Omental fat pad (tissue), 4 donors: Measurements from ENCODE around the gene WFIKKN1. TPM values are rescaled to one million over a fixed set of nuclear protein-coding genes. Genes with fewer than 3 reads are reported as not detected.

ENCODE experiments used
- ATAC-seq: fragments of 150-250 bp; one replicate; pipeline ENCODE4 v1.9.1; 2016; ENCODE audit warnings: mild to moderate bottlenecking, moderate library complexity; ENCODE audit not compliant: low FRiP score
- DNase-seq: peaks from one replicate; pipeline ENCODE4 v3.0.0-alpha.2; 2019; ENCODE audit warnings: low spot score
- total RNA-seq, 4 donors: library from RNA; depleted of rRNA; stranded (reverse); fragments of >200 nt; gene quantifications; one replicate each; pipeline ENCODE4 v1.1.0, GENCODE V29; 2016
- TF ChIP-seq, protein P1 (sequence below), 3 donors: fragments of 450-650 bp; IDR thresholded peaks; one replicate each; pipeline ENCODE4 v1.5.1; 2016 to 2017; ENCODE audit warnings: antibody characterized with exemption in 3 of 3, mild to moderate bottlenecking in 3 of 3, moderate library complexity in 2 of 3

Gene WFIKKN1
- total RNA-seq, 4 donors from 2014 or later: 0.19 to 0.63 (median 0.25) TPM; not detected in 1

DNA sequence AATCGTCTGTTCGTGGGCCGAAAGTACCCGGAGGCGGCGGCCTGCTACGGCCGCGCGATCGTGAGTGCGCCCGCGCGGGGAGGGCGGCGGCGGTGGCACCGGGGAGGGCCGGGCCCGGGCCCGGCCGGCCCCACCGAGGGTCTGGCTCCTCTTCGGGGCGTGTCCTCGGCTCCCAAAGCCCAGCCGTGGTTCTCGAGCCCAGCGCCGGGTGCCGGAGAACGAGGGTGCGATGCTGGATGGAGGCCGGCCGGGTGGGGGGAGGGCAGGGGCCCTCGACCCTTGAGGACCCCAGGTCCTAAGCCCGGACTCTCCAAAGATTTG, 49.8 kb downstream of the WFIKKN1 start:
- TF ChIP-seq, protein P1, sequence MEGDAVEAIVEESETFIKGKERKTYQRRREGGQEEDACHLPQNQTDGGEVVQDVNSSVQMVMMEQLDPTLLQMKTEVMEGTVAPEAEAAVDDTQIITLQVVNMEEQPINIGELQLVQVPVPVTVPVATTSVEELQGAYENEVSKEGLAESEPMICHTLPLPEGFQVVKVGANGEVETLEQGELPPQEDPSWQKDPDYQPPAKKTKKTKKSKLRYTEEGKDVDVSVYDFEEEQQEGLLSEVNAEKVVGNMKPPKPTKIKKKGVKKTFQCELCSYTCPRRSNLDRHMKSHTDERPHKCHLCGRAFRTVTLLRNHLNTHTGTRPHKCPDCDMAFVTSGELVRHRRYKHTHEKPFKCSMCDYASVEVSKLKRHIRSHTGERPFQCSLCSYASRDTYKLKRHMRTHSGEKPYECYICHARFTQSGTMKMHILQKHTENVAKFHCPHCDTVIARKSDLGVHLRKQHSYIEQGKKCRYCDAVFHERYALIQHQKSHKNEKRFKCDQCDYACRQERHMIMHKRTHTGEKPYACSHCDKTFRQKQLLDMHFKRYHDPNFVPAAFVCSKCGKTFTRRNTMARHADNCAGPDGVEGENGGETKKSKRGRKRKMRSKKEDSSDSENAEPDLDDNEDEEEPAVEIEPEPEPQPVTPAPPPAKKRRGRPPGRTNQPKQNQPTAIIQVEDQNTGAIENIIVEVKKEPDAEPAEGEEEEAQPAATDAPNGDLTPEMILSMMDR (IDR thresholded peaks at IDR 0.05): no peak
- DNase-seq (no peak), ATAC-seq (no peak)

DNA sequence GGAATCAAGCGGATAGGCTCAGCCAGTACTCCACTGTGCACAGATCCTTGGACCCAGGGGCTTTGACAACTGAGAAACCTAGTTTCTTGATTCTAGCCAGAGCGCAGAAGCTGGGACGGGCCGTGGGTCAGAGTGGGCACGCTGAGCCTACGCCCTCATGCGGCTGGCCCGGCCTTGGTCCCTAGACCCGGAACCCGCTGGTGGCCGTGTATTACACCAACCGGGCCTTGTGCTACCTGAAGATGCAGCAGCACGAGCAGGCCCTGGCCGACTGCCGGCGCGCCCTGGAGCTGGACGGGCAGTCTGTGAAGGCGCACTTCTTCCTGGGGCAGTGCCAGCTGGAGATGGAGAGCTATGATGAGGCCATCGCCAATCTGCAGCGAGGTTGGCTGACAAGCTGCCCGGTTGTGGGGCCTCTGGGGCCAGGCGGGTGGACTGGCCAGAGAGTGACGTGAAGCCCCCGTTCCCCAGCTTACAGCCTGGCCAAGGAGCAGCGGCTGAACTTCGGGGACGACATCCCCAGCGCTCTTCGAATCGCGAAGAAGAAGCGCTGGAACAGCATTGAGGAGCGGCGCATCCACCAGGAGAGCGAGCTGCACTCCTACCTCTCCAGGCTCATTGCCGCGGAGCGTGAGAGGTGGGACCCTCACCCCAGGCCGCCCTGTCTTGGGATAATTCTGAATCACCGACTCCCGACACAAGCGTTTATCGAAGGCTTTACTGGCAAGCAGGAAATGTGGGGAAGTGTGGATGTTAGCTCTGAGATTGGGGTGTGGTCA, 50.4 kb downstream of the WFIKKN1 start:
- no peak for DNase-seq
- ATAC-seq: no peak
- TF ChIP-seq, protein P1 (IDR thresholded peaks at IDR 0.05): no peak

DNA sequence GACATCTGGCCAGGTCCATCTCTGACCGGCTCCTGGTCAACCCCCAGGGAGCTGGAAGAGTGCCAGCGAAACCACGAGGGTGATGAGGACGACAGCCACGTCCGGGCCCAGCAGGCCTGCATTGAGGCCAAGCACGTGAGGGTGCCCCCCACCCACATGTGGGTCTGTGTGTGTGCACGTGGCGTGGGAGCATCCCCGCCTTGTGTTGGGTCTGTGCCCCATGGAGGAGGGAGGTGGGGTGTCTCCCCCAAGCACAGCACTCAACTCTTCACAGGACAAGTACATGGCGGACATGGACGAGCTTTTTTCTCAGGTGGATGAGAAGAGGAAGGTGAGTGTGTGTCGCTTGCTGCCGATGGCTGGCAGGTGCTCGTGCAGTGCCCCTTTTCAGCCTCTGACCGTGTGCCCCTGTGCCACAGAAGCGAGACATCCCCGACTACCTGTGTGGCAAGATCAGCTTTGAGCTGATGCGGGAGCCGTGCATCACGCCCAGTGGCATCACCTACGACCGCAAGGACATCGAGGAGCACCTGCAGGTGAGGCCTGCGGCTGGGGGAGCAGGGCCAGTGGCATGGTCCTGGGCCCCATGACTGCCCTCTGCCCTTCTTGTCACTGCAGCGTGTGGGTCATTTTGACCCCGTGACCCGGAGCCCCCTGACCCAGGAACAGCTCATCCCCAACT, 51.1 kb downstream of the WFIKKN1 start:
- ATAC-seq (no peak), DNase-seq (no peak)
- TF ChIP-seq, protein P1 (IDR thresholded peaks at IDR 0.05): no peak

DNA sequence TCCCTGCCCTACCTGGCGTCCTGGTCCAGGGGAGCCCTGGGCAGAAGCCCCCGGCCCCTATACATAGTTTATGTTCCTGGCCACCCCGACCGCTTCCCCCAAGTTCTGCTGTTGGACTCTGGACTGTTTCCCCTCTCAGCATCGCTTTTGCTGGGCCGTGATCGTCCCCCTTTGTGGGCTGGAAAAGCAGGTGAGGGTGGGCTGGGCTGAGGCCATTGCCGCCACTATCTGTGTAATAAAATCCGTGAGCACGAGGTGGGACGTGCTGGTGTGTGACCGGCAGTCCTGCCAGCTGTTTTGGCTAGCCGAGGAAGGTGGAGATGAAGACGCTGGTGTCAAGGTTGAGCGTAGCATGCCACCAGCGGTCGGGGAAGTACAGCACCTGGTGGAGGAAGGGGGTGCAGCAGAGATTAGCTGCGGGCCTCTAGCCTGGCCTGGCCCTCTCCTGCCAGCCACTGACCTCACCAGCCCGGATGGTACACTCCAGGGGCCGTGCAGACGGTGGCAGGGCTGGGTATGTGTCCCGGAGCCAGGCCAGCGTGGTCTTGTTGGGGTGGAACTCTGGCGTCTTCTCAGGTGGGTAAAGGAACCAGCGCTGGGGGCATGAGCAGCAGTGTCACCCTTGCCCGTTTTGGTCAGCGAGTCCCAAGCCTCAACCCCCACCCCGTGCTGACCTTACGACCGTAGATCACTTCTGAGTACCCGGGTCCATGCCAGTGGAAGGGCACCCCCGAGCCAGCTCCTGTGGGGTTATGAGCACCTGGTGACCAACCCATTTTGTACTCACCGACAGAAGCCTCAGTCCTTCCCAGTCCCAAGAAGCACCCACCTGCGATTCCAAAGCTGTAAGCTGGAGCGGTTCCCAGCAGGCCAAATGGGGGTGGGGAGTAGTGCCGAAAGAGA, 52.0 kb downstream of the WFIKKN1 start:
- DNase-seq (no peak), ATAC-seq (no peak)
- TF ChIP-seq, protein P1 (IDR thresholded peaks at IDR 0.05): no peak

DNA sequence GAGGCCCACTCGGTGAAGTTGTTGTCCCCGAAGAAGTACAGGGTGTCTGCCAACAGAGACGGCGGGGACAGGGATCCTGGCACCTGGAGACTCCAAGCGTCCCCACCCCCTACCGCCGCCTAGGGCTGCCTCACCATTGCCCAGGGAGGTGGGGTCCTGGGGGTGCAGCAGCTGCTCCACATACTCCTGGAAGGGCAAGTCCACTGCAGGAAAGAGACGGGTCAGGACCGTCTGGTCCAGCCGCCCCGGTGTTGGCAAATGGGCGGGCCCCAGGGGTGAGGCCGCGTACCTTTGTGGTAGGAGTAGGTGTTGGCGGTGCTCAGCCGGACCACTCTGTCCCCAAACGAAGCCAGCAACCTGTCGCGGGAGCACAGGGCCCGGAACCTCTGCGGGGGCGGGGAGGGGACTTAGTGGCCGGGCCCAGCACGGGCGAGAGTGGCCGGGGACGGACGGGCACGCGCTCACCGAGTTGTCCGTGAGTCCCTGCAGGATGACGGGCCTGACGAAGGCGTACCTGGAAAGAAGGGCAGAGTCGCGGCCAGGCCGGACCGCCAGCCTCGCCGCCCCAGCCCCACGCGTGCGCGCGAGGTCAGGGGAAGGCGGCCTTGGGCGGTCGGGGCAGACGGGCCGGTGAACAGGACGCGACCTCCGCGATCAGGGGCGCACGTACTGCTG, 52.7 kb downstream of the WFIKKN1 start:
- DNase-seq (no peak), ATAC-seq (no peak)
- TF ChIP-seq, protein P1 (IDR thresholded peaks at IDR 0.05): no peak

Other genes starting within 250 kb of the WFIKKN1 start
- 10 to 100 TPM; 27.3 to 41.1 (median 39.0) TPM for gene PGAP6, start 249.0 kb upstream of the WFIKKN1 start, total RNA-seq
- 100 to 1,000 TPM in 1 of 4 donors, 10 to 100 TPM in 3; 49.5 to 115 (median 79.3) TPM for gene NME4, start 233.8 kb upstream of the WFIKKN1 start, total RNA-seq
- 10 to 100 TPM; 16.5 to 30.9 (median 21.4) TPM for gene DECR2, start 229.1 kb upstream of the WFIKKN1 start, total RNA-seq
- 10 to 100 TPM; 24.9 to 52.2 (median 48.7) TPM for gene RAB11FIP3, start 205.3 kb upstream of the WFIKKN1 start, total RNA-seq
- 10 to 100 TPM; 16.4 to 87.2 (median 22.0) TPM for gene CAPN15, start 103.3 kb upstream of the WFIKKN1 start, total RNA-seq
- under 1 TPM in 1 of 4 donors, not detected in 3; 0.19 TPM for gene PRR35, start 70.6 kb upstream of the WFIKKN1 start, total RNA-seq
- 1 to 10 TPM in 3 of 4 donors, under 1 TPM in 1; 0.24 to 5.5 (median 1.2) TPM for gene NHLRC4, start 64.0 kb upstream of the WFIKKN1 start, total RNA-seq
- gene PIGQ, start 61.0 kb upstream of the WFIKKN1 start, total RNA-seq: 10 to 100 TPM; 22.0 to 25.1 (median 23.8) TPM
- 10 to 100 TPM; 11.6 to 20.6 (median 14.8) TPM for gene RAB40C, start 40.9 kb upstream of the WFIKKN1 start, total RNA-seq
- gene METTL26, start 5.3 kb downstream of the WFIKKN1 start, total RNA-seq: 100 to 1,000 TPM in 3 of 4 donors, 10 to 100 TPM in 1; 75.7 to 155 (median 111) TPM
- 10 to 100 TPM; 33.3 to 54.7 (median 41.3) TPM for gene MCRIP2, start 10.8 kb downstream of the WFIKKN1 start, total RNA-seq
- 10 to 100 TPM in 3 of 4 donors, 1 to 10 TPM in 1; 7.0 to 25.1 (median 21.2) TPM for gene WDR90, start 18.4 kb downstream of the WFIKKN1 start, total RNA-seq
- gene RHOT2, start 37.1 kb downstream of the WFIKKN1 start, total RNA-seq: 10 to 100 TPM; 38.8 to 86.9 (median 61.5) TPM
- gene RHBDL1, start 44.7 kb downstream of the WFIKKN1 start, total RNA-seq: 1 to 10 TPM in 1 of 4 donors, under 1 TPM in 2, not detected in 1; 0.44 to 1.0 (median 0.96) TPM
- gene STUB1, start 49.4 kb downstream of the WFIKKN1 start, total RNA-seq: 100 to 1,000 TPM; 119 to 161 (median 128) TPM
- gene JMJD8, start 53.3 kb downstream of the WFIKKN1 start, total RNA-seq: 10 to 100 TPM; 65.8 to 79.6 (median 71.8) TPM
- 1 to 10 TPM; 6.7 to 8.7 (median 6.9) TPM for gene WDR24, start 59.4 kb downstream of the WFIKKN1 start, total RNA-seq
- gene FBXL16, start 74.8 kb downstream of the WFIKKN1 start, total RNA-seq: under 1 TPM in 3 of 4 donors, not detected in 1; 0.48 to 0.75 (median 0.56) TPM
- gene METRN, start 84.1 kb downstream of the WFIKKN1 start, total RNA-seq: 10 to 100 TPM; 13.6 to 31.2 (median 20.5) TPM
- gene ANTKMT, start 90.2 kb downstream of the WFIKKN1 start, total RNA-seq: 10 to 100 TPM; 21.9 to 45.4 (median 36.2) TPM
- gene CCDC78, start 95.5 kb downstream of the WFIKKN1 start, total RNA-seq: 1 to 10 TPM in 2 of 4 donors, under 1 TPM in 2; 0.72 to 2.4 (median 1.5) TPM
- gene HAGHL, start 96.1 kb downstream of the WFIKKN1 start, total RNA-seq: 1 to 10 TPM in 3 of 4 donors, under 1 TPM in 1; 0.79 to 7.3 (median 4.6) TPM
- 10 to 100 TPM; 17.6 to 26.8 (median 22.1) TPM for gene CIAO3, start 110.0 kb downstream of the WFIKKN1 start, total RNA-seq
- 100 to 1,000 TPM in 2 of 4 donors, 10 to 100 TPM in 1, 1 to 10 TPM in 1; 1.1 to 355 (median 129) TPM for gene MSLN, start 129.7 kb downstream of the WFIKKN1 start, total RNA-seq
- gene RPUSD1, start 157.4 kb downstream of the WFIKKN1 start, total RNA-seq: 10 to 100 TPM in 3 of 4 donors, 1 to 10 TPM in 1; 9.6 to 20.9 (median 13.7) TPM
- gene CHTF18, start 157.6 kb downstream of the WFIKKN1 start, total RNA-seq: 10 to 100 TPM in 1 of 4 donors, 1 to 10 TPM in 3; 2.8 to 10.7 (median 4.6) TPM
- gene GNG13, start 169.7 kb downstream of the WFIKKN1 start, total RNA-seq: not detected